GM19328 (cell line): Measurements from ENCODE around the gene LRRC28.

ENCODE experiments used
- ATAC-seq: cut with Tn5 transposase; IDR thresholded peaks from one replicate; pipeline ENCODE4 v1.9.1; 2021; ENCODE audit warnings: mild to moderate bottlenecking, moderate library complexity; ENCODE audit not compliant: unreplicated experiment

The LRRC28 gene

GRCh38 chr15:99340347-99340746 is 89.1 kb downstream of the LRRC28 start:
- ATAC-seq: no peak

- no peak for ATAC-seq
Measured at GRCh38 chr15:99341786-99342185, 90.5 kb downstream of the LRRC28 start.

- ATAC-seq: no peak
Measured at GRCh38 chr15:99343208-99343607, 91.9 kb downstream of the LRRC28 start.

- ATAC-seq: no peak
Measured at GRCh38 chr15:99343881-99344551, 92.7 kb downstream of the LRRC28 start.

- no peak for ATAC-seq
Measured at GRCh38 chr15:99344639-99345038, 93.4 kb downstream of the LRRC28 start.

GRCh38 chr15:99345242-99345641 is 94.0 kb downstream of the LRRC28 start:
- ATAC-seq: no peak

- no peak for ATAC-seq
Measured at GRCh38 chr15:99345832-99346462, 94.7 kb downstream of the LRRC28 start.

GRCh38 chr15:99347574-99347973 is 96.3 kb downstream of the LRRC28 start:
- no peak for ATAC-seq

GRCh38 chr15:99348412-99348811 is 97.1 kb downstream of the LRRC28 start:
- ATAC-seq: no peak

GRCh38 chr15:99350408-99350807 is 99.1 kb downstream of the LRRC28 start:
- ATAC-seq: no peak

- no peak for ATAC-seq
Measured at GRCh38 chr15:99359769-99360168, 108.5 kb downstream of the LRRC28 start.

GRCh38 chr15:99361545-99362185 is 110.4 kb downstream of the LRRC28 start:
- ATAC-seq: no peak

GRCh38 chr15:99365242-99365641 is 114.0 kb downstream of the LRRC28 start:
- ATAC-seq: no peak

GRCh38 chr15:99366013-99366412 is 114.7 kb downstream of the LRRC28 start:
- no peak for ATAC-seq

- ATAC-seq: no peak
Measured at GRCh38 chr15:99368743-99369142, 117.5 kb downstream of the LRRC28 start.

- ATAC-seq: no peak
Measured at GRCh38 chr15:99369196-99369595, 117.9 kb downstream of the LRRC28 start.

GRCh38 chr15:99371180-99372103 is 120.2 kb downstream of the LRRC28 start:
- ATAC-seq: peak; percentile 74

- no peak for ATAC-seq
Measured at GRCh38 chr15:99385005-99385669, 133.9 kb downstream of the LRRC28 start.

- ATAC-seq: no peak
Measured at GRCh38 chr15:99385865-99386264, 134.6 kb downstream of the LRRC28 start.

GRCh38 chr15:99386391-99386790 is 135.1 kb downstream of the LRRC28 start:
- no peak for ATAC-seq
